Astrocyte (in vitro differentiated cells and primary cell): ENCODE results near the gene RFLNA. TPM values are rescaled to one million over a fixed set of nuclear protein-coding genes. Genes with fewer than 3 reads are reported as not detected.

Experiments
- DNase-seq: peaks from one replicate; pipeline ENCODE4 v3.0.0-alpha.2; 2010; ENCODE audit warnings: low read depth
- FAIRE-seq: peaks from 2 replicates; lab custom pipeline; 2011; peaks lifted over from hg19 to GRCh38; lab: Jason Lieb, UNC
- H2AFZ ChIP-seq: 2 replicates; pipeline ENCODE4 v1.6.0; 2012; ENCODE audit warnings: low read depth, low read length, inconsistent platforms
- H3K27ac ChIP-seq: 2 replicates; pipeline ENCODE4 v1.5.1; 2011; ENCODE audit warnings: low read depth, low read length, inconsistent platforms
- H3K27me3 ChIP-seq: 2 replicates; pipeline ENCODE4 v1.6.0; 2011; ENCODE audit warnings: low read length, inconsistent platforms; ENCODE audit not compliant: insufficient read depth
- H3K36me3 ChIP-seq: 2 replicates; pipeline ENCODE4 v1.5.1; 2011; ENCODE audit warnings: low read length, inconsistent platforms; ENCODE audit not compliant: insufficient read depth
- H3K4me1 ChIP-seq: 2 replicates; pipeline ENCODE4 v1.5.1; 2011; ENCODE audit warnings: low read length, inconsistent platforms; ENCODE audit not compliant: insufficient read depth
- H3K4me2 ChIP-seq: 2 replicates; pipeline ENCODE4 v1.6.0; 2012; ENCODE audit warnings: low read length, inconsistent platforms
- H3K4me3 ChIP-seq: 2 replicates; pipeline ENCODE4 v1.5.1; 2011; ENCODE audit warnings: low read depth, mild to moderate bottlenecking, low read length, inconsistent platforms; ENCODE audit not compliant: insufficient read depth
- H3K79me2 ChIP-seq: 2 replicates; pipeline ENCODE4 v1.6.0; 2012; ENCODE audit warnings: mild to moderate bottlenecking, low read length, inconsistent platforms; ENCODE audit not compliant: insufficient read depth
- H3K9ac ChIP-seq: 2 replicates; pipeline ENCODE4 v1.6.0; 2012; ENCODE audit warnings: mild to moderate bottlenecking, low read length, inconsistent platforms
- H3K9me3 ChIP-seq: 2 replicates; pipeline ENCODE4 v1.5.1; 2012; ENCODE audit warnings: low read depth, mild to moderate bottlenecking, low read length, inconsistent platforms; ENCODE audit not compliant: insufficient read depth
- H4K20me1 ChIP-seq: 2 replicates; pipeline ENCODE4 v1.6.0; 2012; ENCODE audit warnings: low read length, inconsistent platforms; ENCODE audit not compliant: insufficient read depth
- H3K27ac Mint-ChIP-seq: one replicate; pipeline ENCODE4 v1.8.0; 2021; ENCODE audit warnings: mild to moderate bottlenecking, mixed read lengths; ENCODE audit not compliant: unreplicated experiment
- H3K27me3 Mint-ChIP-seq: one replicate; pipeline ENCODE4 v1.8.0; 2021; ENCODE audit warnings: low read depth, mixed read lengths; ENCODE audit not compliant: unreplicated experiment
- H3K36me3 Mint-ChIP-seq: one replicate; pipeline ENCODE4 v1.8.0; 2021; ENCODE audit warnings: low read depth, mixed read lengths; ENCODE audit not compliant: unreplicated experiment
- H3K4me1 Mint-ChIP-seq: one replicate; pipeline ENCODE4 v1.8.0; 2021; ENCODE audit warnings: low read depth, mixed read lengths; ENCODE audit not compliant: unreplicated experiment
- H3K4me3 Mint-ChIP-seq: one replicate; pipeline ENCODE4 v1.8.0; 2021; ENCODE audit warnings: mild to moderate bottlenecking, moderate library complexity, mixed read lengths; ENCODE audit not compliant: unreplicated experiment
- H3K9me3 Mint-ChIP-seq: one replicate; pipeline ENCODE4 v1.8.0; 2021; ENCODE audit warnings: mild to moderate bottlenecking, mixed read lengths; ENCODE audit not compliant: unreplicated experiment
- EZH2 ChIP-seq: IDR thresholded peaks from 2 replicates; pipeline ENCODE4 v1.6.1; 2012; ENCODE audit warnings: mild to moderate bottlenecking, low read length, inconsistent platforms; ENCODE audit not compliant: insufficient read depth
- total RNA-seq: library from RNA; stranded (reverse); gene quantifications from 2 replicates; pipeline ENCODE4 v1.2.1, GENCODE V29; 2021
- TF ChIP-seq, protein P1 (sequence below): IDR thresholded peaks from 2 replicates; pipeline ENCODE4 v1.5.1; 2011; ENCODE audit warnings: low read depth, mild to moderate bottlenecking, inconsistent platforms, low read length, moderate library complexity; ENCODE audit not compliant: insufficient read depth

The RFLNA gene
- total RNA-seq, 1 donor from 2014 or later = 1.8 TPM

DNA sequence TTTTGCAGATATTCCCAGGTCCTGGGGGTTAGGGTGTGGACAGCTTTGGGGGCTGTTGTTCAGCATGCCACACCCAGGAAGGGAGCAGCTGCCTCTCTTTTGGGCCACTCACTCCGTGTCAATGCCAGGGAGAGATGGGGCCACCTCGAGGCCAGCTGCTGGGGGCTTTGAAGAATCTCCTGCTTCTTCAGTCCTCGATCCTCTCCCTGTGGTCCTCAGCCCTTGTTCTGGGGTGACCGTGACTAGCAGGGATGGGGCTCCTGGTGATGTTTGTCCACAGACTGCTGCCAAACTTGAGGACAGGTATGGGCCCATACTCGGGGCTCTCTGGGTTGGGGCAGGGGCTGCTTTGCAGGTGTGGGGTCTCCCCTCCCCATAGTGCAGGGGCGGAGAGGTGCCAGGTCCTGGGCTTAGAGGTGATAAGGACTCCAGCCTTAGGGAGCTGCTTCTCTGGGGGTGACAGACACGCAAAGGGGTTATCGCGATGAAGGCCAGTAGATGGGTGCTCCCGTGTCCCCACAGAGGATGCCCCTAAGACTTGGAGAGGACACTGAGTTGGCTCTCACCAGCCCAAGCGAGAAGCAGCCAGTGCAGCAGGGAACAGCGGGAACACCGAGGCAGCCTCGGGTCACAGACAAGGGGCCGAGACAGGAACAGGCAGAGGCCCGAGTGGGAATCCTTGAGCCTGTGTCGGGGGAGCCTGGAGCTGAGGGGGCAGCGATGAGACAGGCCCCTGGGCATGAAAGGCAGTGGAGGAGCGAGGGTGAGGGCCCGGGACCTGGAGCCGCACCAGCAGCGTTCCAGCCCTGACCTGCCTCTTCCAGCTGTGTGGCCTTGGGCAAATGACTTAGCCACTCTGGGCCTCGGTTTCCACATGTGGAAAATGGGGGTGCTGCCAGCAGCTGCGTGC is 11.1 kb downstream of the RFLNA start:
- FAIRE-seq = no peak
- no peak overlapping the region for H3K4me3 Mint-ChIP-seq
- peaks cover 3% of the 10 kb centered on the region for H3K9me3 Mint-ChIP-seq
- Histone ChIP-seq H3K4me1 (no peaks in the 10 kb centered on the region), H3K36me3 (no peaks in the 10 kb centered on the region), H3K9ac (no peak overlapping the region), H4K20me1 (peaks cover 2% of the 10 kb centered on the region), H3K9me3 (no peaks in the 10 kb centered on the region), H3K79me2 (no peaks in the 10 kb centered on the region), H2AFZ (no peak overlapping the region), H3K4me2 (no peak overlapping the region), H3K27me3 (peaks cover 4% of the 10 kb centered on the region), H3K4me3 (no peak overlapping the region), H3K27ac (no peak overlapping the region)
- peaks cover 2% of the 10 kb centered on the region for H3K36me3 Mint-ChIP-seq
- no peaks in the 10 kb centered on the region for H3K4me1 Mint-ChIP-seq
- DNase-seq = no peak
- no peak overlapping the region for H3K27ac Mint-ChIP-seq
- no peak for TF ChIP-seq EZH2
- TF ChIP-seq, protein P1, sequence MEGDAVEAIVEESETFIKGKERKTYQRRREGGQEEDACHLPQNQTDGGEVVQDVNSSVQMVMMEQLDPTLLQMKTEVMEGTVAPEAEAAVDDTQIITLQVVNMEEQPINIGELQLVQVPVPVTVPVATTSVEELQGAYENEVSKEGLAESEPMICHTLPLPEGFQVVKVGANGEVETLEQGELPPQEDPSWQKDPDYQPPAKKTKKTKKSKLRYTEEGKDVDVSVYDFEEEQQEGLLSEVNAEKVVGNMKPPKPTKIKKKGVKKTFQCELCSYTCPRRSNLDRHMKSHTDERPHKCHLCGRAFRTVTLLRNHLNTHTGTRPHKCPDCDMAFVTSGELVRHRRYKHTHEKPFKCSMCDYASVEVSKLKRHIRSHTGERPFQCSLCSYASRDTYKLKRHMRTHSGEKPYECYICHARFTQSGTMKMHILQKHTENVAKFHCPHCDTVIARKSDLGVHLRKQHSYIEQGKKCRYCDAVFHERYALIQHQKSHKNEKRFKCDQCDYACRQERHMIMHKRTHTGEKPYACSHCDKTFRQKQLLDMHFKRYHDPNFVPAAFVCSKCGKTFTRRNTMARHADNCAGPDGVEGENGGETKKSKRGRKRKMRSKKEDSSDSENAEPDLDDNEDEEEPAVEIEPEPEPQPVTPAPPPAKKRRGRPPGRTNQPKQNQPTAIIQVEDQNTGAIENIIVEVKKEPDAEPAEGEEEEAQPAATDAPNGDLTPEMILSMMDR = no peak
- H3K27me3 Mint-ChIP-seq = peaks cover 35% of the 10 kb centered on the region

DNA sequence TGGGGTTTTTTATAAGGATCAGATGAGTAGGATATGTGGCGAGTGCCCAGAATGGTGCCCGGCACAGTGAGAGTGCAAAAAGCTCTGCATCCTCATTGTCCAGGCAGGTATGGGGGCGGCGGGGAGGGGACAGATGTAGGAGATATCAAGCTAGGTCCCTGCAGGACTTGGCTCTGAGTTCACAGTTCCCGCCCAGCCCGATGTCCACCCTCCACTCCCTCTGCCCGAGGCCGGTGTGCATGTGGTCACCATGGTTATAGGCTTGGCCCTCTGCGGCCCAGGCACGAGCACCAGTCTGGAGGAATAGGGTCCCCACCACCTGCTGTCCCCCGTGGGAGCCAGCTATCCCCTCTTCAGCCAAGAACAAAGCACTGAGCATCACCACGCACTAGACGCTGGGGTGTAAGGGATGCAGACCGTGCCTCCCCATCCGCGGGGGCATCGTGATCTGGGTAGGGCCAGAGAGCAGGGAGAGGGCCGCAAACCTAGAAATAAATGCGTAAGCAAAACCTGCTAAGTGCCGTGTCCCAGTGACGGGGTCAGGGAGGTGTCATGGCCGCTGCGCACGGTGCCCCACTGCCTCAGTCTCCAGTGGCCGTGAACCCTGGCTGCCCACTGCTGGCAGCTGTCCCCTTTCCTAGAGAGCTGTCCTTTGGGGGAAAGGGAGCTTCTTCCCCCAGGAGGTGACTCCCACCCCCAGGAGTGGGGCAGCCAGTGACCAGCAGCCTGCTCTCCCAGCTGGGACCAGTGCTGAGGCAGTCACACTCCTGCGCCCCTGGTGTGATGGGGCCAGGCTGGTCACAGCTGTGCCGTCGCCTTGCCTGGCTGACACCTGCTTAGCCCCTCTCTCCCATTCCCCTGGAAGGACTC is 12.0 kb downstream of the RFLNA start:
- Histone ChIP-seq H3K9ac (no peak overlapping the region), H3K79me2 (no peaks in the 10 kb centered on the region), H3K9me3 (no peaks in the 10 kb centered on the region), H3K27me3 (no peaks in the 10 kb centered on the region), H3K27ac (no peak overlapping the region), H3K4me1 (no peaks in the 10 kb centered on the region), H2AFZ (no peak overlapping the region), H3K4me2 (no peak overlapping the region), H3K4me3 (no peak overlapping the region), H3K36me3 (no peaks in the 10 kb centered on the region), H4K20me1 (peaks cover 4% of the 10 kb centered on the region)
- H3K4me3 Mint-ChIP-seq = no peak overlapping the region
- peaks cover 2% of the 10 kb centered on the region for H3K36me3 Mint-ChIP-seq
- peaks cover 31% of the 10 kb centered on the region for H3K27me3 Mint-ChIP-seq
- H3K4me1 Mint-ChIP-seq = no peaks in the 10 kb centered on the region
- H3K9me3 Mint-ChIP-seq = peaks cover 3% of the 10 kb centered on the region
- FAIRE-seq = no peak
- DNase-seq = no peak
- H3K27ac Mint-ChIP-seq = no peak overlapping the region
- TF ChIP-seq, protein P1 = no peak
- no peak for TF ChIP-seq EZH2
